Sigmoid colon (tissue), 7 donors: Measurements from ENCODE around the gene BCL2L13. TPM values are rescaled to one million over a fixed set of nuclear protein-coding genes. Genes with fewer than 3 reads are reported as not detected.
"Not testable (repeated sequence)": the region's sequence is repeated elsewhere in the genome, so short reads cannot be mapped to it uniquely, and the experiment has no call there.

Source experiments
- DNase-seq: peaks from one replicate; pipeline ENCODE4 v3.0.0-alpha.2; 2019
- H3K27ac ChIP-seq, 4 donors: fragments of 200-600 bp; sonication (generic); one replicate each; pipeline ENCODE4 v1.5.1; 2016 to 2019; ENCODE audit warnings: mild to moderate bottlenecking in 1 of 4
- H3K27me3 ChIP-seq, 3 donors: fragments of 200-600 bp; sonication (generic); one replicate each; pipeline ENCODE4 v1.5.1; 2019; ENCODE audit warnings: mild to moderate bottlenecking in 1 of 3
- H3K36me3 ChIP-seq, 4 donors: fragments of 200-600 bp; sonication (generic); one replicate each; pipeline ENCODE4 v1.5.1; 2016 to 2019
- H3K4me1 ChIP-seq, 4 donors: fragments of 200-600 bp; sonication (generic); one replicate each; pipeline ENCODE4 v1.5.1; 2017 to 2019
- H3K4me3 ChIP-seq, 4 donors: fragments of 200-600 bp; sonication (generic); one replicate each; pipeline ENCODE4 v1.5.1; 2017 to 2019; ENCODE audit warnings: mild to moderate bottlenecking in 2 of 4, moderate library complexity in 1 of 4
- H3K9me3 ChIP-seq, 4 donors: fragments of 200-600 bp in 3 of 4; sonication (generic) in 3 of 4; one replicate each; pipeline versions ENCODE4 v1.5.1 to v1.6.1; 2013 to 2019
- CTCF ChIP-seq, 4 experiments: fragments of 450-650 bp in 3 of 4; fragments of 200-600 bp in 1 of 4; IDR thresholded peaks; one replicate each; pipeline ENCODE4 v1.5.1; 2016 to 2019; ENCODE audit warnings: antibody characterized with exemption in 4 of 4, mild to moderate bottlenecking in 3 of 4, moderate library complexity in 2 of 4
- EP300 ChIP-seq, 4 donors: sonication (generic); formaldehyde crosslinking; IDR thresholded peaks; one replicate each; pipeline ENCODE4 v1.6.1; 2017; ENCODE audit warnings: antibody characterized with exemption in 4 of 4
- POLR2A ChIP-seq, 2 donors: fragments of 450-650 bp; IDR thresholded peaks; one replicate each; pipeline ENCODE4 v1.6.1; 2016; ENCODE audit warnings: antibody characterized with exemption in 2 of 2, mild to moderate bottlenecking in 2 of 2, moderate library complexity in 2 of 2
- POLR2AphosphoS5 ChIP-seq, 4 donors: sonication (generic); formaldehyde crosslinking; IDR thresholded peaks; one replicate each; pipeline ENCODE4 v1.6.1; 2017; ENCODE audit warnings: antibody characterized with exemption in 4 of 4
- WGBS, 2 donors: extraction: QIAGEN DNeasy Blood & Tissue Kit; methylation state at CpG; one replicate each; pipeline ENCODE4 v1.1.7; 2013; 5-methylcytosine and 5-hydroxymethylcytosine counted together
- intact Hi-C: fragments of 100-400 bp; cut with DNase I; formaldehyde crosslinking; loops from one replicate; pipeline ENCODE4 v1.15.1; 2023
- polyA plus RNA-seq, 3 donors: library from polyadenylated mRNA; stranded (reverse); fragments of 200-250 nt; gene quantifications; one replicate each; pipeline ENCODE4 v1.2.3, GENCODE V29; 2013
- total RNA-seq, 4 donors: library from RNA; depleted of rRNA; stranded (reverse); fragments of >200 nt; gene quantifications; one replicate each; pipeline ENCODE4 v1.1.0, GENCODE V29; 2016
- donor health status: healthy with polysubstance abuse.
- donor health status: Bipolar disorder and iron deficiency.
- donor health status: healthy.

BCL2L13 gene
- total and polyA plus RNA-seq, 7 donors: 29.4 to 68.1 (median 59.2) TPM

- DNase-seq: no peak
- no peak overlapping the region for H3K27ac ChIP-seq
- peaks cover 0 to 38% (median 8%) of the 10 kb centered on the region in 4 donors for H3K36me3 ChIP-seq
- peaks cover 0 to 5% (median 0%) of the 10 kb centered on the region in 4 donors for H3K9me3 ChIP-seq
- no peaks in the 10 kb centered on the region for H3K4me1 ChIP-seq
- 74 to 79% methylated on average over 3 of the region's 3 CpGs for WGBS, 2 donors
- H3K27me3 ChIP-seq: no peaks in the 10 kb centered on the region
- TF ChIP-seq EP300 (IDR thresholded peaks at IDR 0.05): no peak
- TF ChIP-seq CTCF (IDR thresholded peaks at IDR 0.05): no peak
- TF ChIP-seq POLR2AphosphoS5 (IDR thresholded peaks at IDR 0.05): no peak
- TF ChIP-seq POLR2A (IDR thresholded peaks at IDR 0.05): no peak
- H3K4me3 ChIP-seq: no peak overlapping the region
- intact Hi-C loops: no loop called here
Observed at GRCh38 chr22:17665854-17666253, 27.3 kb downstream of the BCL2L13 start.

GRCh38 chr22:17671521-17672092 lies 33.0 kb downstream of the BCL2L13 start:
- H3K9me3 ChIP-seq, H3K36me3 ChIP-seq, H3K27me3 ChIP-seq, DNase-seq, H3K4me3 ChIP-seq, H3K27ac ChIP-seq, intact Hi-C loops: not testable (repeated sequence)
- 97 to 98% methylated on average over 10 of the region's 10 CpGs for WGBS, 2 donors
- peaks cover 0 to 19% (median 18%) of the 10 kb centered on the region in 4 donors for H3K4me1 ChIP-seq

GRCh38 chr22:17672417-17672991 lies 33.9 kb downstream of the BCL2L13 start:
- no peak for DNase-seq
- Histone ChIP-seq H3K9me3 (no peaks in the 10 kb centered on the region), H3K4me1 (peaks cover 0 to 19% (median 18%) of the 10 kb centered on the region in 4 donors), H3K27me3 (no peaks in the 10 kb centered on the region), H3K36me3 (no peaks in the 10 kb centered on the region), H3K27ac (peak overlapping the region in 1 of 4 donors; percentile 15), H3K4me3 (no peak overlapping the region)
- 62 to 74% methylated on average over 2 of the region's 2 CpGs for WGBS, 2 donors
- TF ChIP-seq EP300 (IDR thresholded peaks at IDR 0.05): no peak
- TF ChIP-seq POLR2A (IDR thresholded peaks at IDR 0.05): no peak
- TF ChIP-seq POLR2AphosphoS5 (IDR thresholded peaks at IDR 0.05): no peak
- no peak for TF ChIP-seq CTCF (IDR thresholded peaks at IDR 0.05)
- intact Hi-C loops: no loop called here

DNA sequence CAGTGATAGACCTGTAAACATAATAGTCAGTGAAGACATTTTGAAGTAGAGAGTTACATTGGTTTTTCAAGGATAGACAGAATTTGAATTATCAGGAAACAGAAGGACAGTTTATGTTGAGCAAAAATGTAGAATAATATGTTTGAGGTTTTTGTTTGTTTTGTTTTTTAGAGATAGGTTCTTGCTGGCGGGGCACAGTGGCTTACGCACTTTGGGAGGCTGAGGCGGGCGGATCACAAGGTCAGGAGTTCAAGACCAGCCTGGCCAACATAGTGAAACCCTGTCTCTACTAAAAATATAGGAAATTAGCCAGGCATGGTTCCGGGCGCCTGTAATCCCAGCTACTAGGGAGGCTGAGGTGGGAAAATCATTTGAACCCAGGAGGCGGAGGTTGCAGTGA lies 35.6 kb downstream of the BCL2L13 start:
- H3K4me1 ChIP-seq: peaks cover 0 to 19% (median 18%) of the 10 kb centered on the region in 4 donors
- no peak for DNase-seq
- H3K27ac ChIP-seq: no peak overlapping the region
- H3K27me3 ChIP-seq: no peaks in the 10 kb centered on the region
- no peaks in the 10 kb centered on the region for H3K36me3 ChIP-seq
- intact Hi-C loops: no loop called here
- no peaks in the 10 kb centered on the region for H3K9me3 ChIP-seq
- H3K4me3 ChIP-seq: no peak overlapping the region
- 94 to 98% methylated on average over 7 of the region's 7 CpGs for WGBS, 2 donors
- TF ChIP-seq POLR2A (IDR thresholded peaks at IDR 0.05) (no peak), EP300 (IDR thresholded peaks at IDR 0.05) (no peak), CTCF (IDR thresholded peaks at IDR 0.05) (no peak), POLR2AphosphoS5 (IDR thresholded peaks at IDR 0.05) (no peak)

- H3K4me3 ChIP-seq: no peak overlapping the region
- intact Hi-C loops: no loop called here
- H3K4me1 ChIP-seq: peaks cover 0 to 19% (median 18%) of the 10 kb centered on the region in 4 donors
- no peak overlapping the region for H3K27ac ChIP-seq
- no peaks in the 10 kb centered on the region for H3K36me3 ChIP-seq
- no peak for DNase-seq
- TF ChIP-seq CTCF (IDR thresholded peaks at IDR 0.05) (no peak), EP300 (IDR thresholded peaks at IDR 0.05) (no peak), POLR2AphosphoS5 (IDR thresholded peaks at IDR 0.05) (no peak), POLR2A (IDR thresholded peaks at IDR 0.05) (no peak)
- no peaks in the 10 kb centered on the region for H3K9me3 ChIP-seq
- WGBS, 2 donors: 86 to 92% methylated on average over 1 of the region's 1 CpG
- H3K27me3 ChIP-seq: no peaks in the 10 kb centered on the region
Observed at GRCh38 chr22:17675584-17675983, 37.0 kb downstream of the BCL2L13 start.
